SKM-1 (cell line): Measurements from ENCODE around the gene RELL1.
"Not testable (repeated sequence)": the region's sequence is repeated elsewhere in the genome, so short reads cannot be mapped to it uniquely, and the experiment has no call there.

ENCODE experiments used
- DNase-seq: peaks from one replicate; lab custom pipeline; 2025; ENCODE audit not compliant: unreplicated experiment; lab: John Stamatoyannopoulos, UW

RELL1 gene

GRCh38 chr4:37693450-37694190 lies 7.4 kb upstream of the RELL1 start:
- no peak for DNase-seq

GRCh38 chr4:37693030-37693429 lies 6.9 kb upstream of the RELL1 start:
- DNase-seq: no peak

GRCh38 chr4:37690976-37691375 lies 4.8 kb upstream of the RELL1 start:
- no peak for DNase-seq

DNA sequence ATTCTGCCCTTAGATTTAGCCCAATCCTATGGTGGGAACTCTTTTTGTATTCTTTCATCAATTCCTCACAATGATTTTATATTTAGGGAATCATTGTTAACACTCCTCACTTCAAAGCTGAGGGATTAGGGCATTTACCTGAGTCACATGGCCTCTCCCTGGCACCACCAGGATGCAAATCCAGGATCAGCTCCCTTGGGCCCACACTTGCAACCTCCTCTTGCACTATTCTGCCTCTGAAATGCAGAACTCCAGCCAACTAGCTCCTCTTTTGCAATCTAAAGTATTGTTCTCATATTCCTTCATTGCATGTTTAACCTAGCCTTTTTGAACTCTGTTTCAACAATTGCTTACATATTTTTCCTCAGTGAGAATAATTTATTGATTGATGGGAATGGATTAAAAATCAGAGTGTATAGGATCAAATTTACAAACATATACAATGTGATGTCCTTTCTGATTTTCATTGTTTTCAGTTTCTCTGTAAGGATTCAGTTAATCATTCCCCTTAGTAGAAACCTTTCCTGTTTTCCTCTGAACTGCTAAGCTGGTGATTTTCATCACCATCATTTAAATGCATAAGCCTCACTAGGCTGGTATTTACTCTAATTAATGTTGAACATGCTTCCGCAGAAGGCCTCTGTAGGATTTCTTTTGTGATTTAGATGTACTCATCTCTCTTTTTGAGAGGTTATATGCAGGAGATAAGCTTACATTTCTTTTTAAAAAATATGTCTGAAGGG lies 3.3 kb upstream of the RELL1 start:
- peak; percentile 27 for DNase-seq

GRCh38 chr4:37687681-37688080 lies 1.5 kb upstream of the RELL1 start:
- no peak for DNase-seq

GRCh38 chr4:37687194-37687562 lies 1.0 kb upstream of the RELL1 start:
- no peak for DNase-seq

DNA sequence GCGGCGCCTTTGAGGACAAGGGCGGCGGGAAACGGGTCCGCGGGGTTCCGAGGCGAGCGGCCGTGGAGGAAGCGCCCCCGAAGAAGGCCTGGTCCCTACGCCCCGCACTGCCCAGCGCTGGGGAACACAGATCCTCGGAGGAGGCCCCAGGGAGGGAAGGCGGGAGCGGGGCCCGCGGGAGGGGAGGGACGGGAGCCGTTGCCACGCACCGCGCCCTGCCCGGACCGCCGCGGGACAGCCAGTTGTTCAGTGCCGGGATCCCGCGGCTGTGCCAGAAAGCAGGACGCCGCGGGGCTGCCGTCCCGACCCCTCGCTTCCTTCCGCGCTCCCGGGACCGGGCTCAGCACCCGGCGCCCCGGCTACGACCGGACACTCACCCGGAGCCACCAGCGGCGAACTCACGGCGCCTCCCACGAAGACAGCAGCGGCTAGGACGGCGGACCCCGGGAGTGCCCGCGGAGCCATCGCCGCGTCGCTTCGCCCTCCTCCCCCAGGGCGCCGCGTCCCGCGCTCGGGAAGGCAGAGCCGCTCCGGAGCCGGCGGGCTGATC lies 278 bp downstream of the RELL1 start:
- DNase-seq: no peak

DNA sequence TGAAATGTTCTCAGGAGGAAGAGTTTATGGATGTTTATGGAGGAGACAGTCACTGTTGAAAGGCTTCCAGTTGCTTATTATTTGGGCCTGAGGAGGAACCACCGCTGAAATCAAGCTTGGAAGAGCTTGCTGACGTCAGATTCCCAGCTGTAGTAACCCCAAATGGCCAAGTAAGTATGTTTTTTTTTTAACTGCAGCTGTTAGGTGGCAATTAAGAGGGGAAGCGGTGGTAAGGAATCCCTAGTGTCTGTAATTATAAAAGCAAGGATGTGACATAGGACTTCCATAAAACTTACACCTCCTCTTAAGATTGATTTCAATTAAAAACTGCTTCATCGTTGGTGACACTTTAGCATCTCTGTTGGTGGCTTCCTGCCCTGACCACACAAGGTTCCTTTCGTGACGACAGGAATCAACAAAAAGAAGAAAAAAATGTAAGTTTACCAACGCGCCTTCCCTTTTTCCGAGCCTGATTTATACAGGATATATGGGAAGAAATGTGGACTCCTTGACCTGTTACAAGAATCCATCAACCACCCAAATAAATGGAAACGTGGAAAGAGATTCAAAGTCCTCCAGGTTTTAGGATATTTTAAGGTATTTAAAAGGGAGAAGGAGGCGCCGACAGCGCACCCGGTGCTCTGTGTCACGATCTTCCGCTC lies 884 bp downstream of the RELL1 start:
- DNase-seq: no peak

- DNase-seq: no peak
Observed at GRCh38 chr4:37684154-37684553, 2.0 kb downstream of the RELL1 start.

GRCh38 chr4:37682701-37683401 lies 3.3 kb downstream of the RELL1 start:
- no peak for DNase-seq

- no peak for DNase-seq
Observed at GRCh38 chr4:37680089-37680488, 6.1 kb downstream of the RELL1 start.

DNA sequence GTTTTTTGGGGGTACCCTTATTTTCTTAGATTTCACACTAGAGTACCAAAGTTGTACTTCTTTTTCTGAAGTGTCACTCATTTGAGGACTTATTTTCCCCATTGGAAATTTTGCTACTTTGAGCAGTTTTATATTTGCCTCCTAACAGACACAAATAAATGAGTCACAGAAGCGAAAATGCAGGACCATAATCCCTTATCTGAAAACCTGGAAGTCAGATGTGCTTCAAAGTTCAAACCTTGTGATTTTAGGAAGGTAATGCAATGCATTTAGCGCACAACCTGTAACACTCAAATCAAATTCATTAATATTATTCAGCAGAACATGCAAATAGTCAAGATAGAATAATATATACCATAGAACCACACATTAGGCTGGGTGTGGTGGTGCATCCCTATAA lies 6.9 kb downstream of the RELL1 start:
- no peak for DNase-seq

DNA sequence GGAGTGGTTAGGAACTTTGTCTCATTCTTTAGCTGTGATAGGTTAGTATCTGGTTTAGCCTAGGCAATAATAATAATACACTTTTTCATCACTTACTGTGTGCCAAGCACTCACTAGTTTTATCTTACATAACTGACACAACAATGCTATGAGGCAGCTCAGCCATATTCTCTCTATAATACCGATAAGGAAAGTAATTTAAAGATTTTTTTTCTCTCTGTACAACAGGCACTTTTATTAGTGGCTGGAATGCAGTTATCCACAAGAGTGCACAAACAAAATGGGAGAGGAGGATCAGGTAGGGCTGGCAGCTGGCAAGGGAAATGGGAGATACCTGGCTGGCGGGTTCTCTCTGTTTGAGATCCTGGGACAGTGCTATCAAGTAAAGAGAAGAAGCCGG lies 7.6 kb downstream of the RELL1 start:
- no peak for DNase-seq

- DNase-seq: no peak
Observed at GRCh38 chr4:37675587-37676290, 10.4 kb downstream of the RELL1 start.

GRCh38 chr4:37674439-37674838 lies 11.7 kb downstream of the RELL1 start:
- no peak for DNase-seq

DNA sequence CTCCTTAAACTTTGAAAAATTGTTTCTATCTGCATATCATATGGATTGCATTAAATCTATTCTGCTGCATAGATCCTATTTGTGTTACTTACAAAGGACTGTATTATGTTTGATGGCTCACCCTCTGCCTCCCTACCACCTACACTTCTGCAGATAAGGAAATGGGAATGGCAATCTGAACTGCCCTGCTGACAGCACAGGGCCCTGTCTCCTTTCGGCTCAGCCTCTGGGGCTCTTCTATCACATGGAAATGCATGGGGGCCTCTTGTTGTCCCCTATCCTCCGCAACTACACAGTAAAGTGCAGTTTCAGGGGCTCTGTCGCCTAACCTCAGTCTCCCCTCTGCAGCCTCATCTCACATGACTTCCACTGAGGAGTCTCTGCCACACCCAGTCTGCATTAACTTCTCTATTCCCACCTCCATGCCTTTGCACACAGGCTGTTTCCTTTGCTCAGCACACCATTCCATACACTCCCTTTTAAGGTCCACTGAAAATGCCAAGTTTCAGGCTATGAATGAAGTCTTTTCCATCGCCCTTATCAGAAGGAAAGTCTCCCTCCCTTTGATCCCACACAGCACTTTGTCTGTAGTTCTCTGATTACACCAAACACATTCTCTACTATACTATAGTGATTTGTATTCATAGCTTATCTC lies 12.5 kb downstream of the RELL1 start:
- DNase-seq: no peak

- DNase-seq: no peak
Observed at GRCh38 chr4:37671072-37671471, 15.1 kb downstream of the RELL1 start.

DNA sequence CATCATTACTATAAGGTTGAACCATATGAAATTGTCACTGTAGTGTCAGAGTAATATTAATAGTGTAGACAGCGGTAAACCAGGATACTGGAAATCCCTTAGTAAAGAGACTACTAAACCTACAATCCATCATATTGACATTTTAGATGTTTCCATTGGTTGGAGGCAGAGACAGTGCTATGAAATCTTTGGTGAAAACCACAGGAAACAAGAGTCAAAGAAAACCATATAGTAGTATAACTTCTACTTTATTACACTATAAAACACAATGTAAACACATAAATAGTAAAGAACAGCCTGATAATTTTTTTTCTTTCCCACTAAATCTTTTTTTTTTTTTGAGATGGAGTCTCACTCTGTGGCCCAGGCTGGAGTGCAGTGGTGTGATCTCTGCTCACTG lies 15.9 kb downstream of the RELL1 start:
- no peak for DNase-seq

DNA sequence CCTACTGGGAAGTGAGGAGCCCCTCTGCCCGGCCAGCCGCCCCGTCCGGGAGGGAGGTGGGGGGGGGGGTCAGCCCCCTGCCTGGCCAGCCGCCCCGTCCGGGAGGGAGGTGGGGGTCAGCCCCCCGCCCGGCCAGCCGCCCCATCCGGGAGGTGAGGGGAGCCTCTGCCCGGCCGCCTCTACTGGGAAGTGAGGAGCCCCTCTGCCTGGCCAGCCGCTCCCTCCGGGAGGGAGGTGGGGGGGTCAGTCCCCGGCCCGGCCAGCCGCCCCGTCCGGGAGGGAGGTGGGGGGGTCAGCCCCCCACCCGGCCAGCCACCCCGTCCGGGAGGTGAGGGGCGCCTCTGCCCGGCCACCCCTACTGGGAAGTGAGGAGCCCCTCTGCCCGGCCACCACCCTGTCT lies 17.1 kb downstream of the RELL1 start:
- not testable (repeated sequence) for DNase-seq
